ENCODE results near the gene PTPRT.
"Not testable (repeated sequence)": the region's sequence is repeated elsewhere in the genome, so short reads cannot be mapped to it uniquely, and the experiment has no call there.

PTPRT gene

DNA sequence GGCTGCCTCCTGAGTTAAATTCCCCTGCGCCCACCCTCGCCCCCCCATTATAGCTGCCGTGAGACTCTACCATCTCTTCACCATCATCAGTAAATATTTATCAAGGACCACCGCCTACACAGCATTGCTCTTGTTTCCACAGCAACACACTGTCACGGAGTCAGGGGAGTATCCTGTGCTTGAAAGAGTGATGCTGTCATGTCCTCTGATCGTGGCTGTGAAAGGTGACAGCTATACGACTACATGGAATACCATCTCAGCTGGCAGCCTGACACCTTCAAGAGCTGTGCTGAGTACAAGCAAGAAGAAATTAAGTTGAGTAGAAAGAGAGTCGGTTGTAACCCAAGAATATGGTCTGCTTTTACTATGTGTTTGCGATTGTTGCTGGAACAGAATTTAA is 3.4 kb downstream of the PTPRT start:
- no peak for DNase-seq

DNA sequence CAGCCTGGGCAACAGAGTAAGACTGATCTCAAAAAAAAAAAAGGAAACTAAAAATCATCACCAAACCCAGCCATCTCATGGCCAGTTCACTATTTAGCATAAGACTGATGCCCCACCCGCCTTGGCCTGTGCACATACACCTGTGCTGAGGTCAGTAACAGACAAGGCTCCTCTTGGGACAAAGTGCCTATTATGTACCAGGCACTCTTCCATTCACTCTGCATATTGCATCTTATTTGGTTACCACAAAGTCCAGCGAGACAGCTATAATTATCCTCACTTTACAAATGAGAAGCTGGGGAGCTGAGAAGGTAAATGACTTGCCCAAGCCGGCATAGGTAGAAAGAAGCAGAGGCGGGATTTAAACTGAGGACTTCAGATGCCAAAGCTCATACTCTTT is 3.8 kb downstream of the PTPRT start:
- DNase-seq, result no peak

DNA sequence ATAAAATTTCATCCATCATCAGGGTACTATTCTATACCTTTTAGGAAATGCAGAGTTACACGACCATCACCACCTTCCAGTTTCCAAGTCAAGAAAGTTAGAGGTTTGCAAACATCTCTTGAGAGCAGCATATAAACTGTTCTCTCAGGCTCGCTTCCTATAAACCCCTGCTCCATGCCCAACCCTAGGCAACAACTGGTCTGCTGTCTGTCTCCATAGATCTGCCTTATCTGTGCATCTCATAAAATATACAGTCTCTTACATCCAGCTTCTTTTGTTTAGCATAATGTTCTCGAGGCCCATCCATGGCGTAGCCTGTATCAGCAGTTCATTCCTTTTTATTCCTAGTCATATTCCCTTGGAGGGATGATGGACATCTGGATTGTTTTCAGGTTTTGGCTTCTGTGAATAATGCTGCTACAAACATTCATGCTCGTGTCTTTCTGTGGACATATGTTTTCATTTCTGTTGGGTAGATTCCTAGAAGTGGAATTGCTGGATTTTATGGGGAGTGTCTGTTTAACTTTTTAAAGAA is 6.1 kb downstream of the PTPRT start:
- DNase-seq, result no peak

DNA sequence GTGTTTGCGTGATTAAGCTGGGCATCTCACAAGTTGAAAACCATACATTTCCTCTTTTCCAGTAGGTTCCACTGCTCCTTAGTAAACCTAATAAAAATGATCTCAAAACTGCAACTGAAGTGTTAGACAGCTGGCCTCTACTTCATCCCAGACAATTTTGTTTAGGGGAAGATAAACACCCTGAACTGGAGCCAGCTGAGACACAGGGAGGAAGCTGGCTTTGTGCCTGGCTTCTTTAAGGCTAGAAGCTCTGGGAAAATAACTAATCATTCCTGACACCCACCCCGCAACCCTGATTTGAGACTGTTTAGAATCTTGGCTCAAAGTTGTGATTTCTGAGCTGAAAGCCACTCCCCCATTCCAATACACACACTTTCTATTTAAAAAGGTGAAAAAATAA is 11.6 kb downstream of the PTPRT start:
- no peak for DNase-seq

DNA sequence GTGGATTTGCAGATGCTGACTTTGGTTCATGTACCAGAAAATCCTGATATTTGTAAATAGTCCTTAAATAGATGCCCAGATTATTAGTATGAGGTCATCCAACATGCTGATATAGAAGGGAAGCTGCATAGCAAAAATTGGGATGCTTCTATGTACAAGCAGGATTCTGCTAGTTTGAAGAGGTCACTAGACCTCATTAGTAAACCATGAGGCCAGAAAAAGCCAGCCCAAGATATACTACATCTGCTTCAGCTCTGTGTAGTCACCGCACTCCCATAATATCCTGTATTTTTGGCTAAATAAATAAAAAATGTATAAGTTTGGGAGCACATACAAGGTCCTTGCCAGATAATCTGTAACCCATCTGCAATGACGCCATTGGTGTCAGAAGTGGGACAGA is 13.0 kb downstream of the PTPRT start:
- DNase-seq, result no peak

DNA sequence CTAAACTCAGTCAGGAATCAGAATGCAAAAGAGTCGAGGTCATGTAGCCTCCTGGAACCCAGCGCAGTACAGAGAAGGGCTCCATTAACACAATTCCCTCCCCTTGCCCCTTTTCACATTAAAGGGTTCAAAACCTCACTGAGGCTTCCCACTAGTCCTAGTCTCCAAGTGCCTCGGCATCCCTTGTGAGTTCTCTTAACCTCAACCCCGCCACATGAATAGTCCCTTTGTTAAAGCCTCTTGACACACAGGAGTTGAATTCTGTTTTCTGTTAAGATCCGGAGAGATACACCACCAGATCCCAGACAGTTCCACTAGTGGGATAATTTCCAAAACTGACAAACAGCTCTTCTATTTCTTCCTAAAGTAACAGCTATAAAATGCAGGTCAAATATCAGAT is 17.8 kb downstream of the PTPRT start:
- no peak for DNase-seq

DNA sequence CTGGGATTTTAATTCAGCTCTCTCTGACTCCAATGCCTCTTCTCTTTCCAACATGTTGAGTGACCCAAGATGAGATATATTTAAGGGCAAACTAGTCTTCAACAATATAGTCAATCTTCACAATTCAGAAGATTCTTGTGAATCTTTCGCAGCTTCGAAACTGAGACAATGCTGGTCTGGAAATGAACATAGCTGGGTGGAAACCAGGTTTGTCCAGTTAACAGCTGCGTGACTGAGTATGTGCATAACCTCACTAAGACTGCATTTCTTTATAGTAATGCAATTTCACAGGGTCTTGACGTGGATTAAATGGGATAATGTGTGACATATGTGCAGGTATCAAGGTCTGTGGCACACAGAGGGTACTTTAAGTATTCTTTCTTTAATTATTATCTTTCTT is 18.9 kb downstream of the PTPRT start:
- DNase-seq, result no peak

DNA sequence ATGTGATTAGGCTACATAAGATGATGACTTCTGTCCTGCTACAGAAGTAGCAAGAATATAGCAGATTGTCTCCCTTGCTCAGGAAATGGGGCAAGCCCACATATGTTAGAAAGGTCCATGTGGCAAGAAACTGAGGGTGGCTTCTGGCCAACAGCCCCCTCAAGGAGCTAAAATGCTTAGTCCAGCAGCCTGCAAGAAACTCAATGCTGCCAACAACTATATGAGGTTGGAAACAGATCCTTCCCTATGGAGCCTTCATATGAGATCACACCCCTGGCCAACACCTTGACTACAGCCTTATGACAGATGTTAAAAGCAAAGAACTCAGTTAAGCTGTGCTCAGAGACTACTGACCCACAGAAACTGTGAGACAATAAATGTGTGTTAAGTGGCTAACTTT is 22.1 kb downstream of the PTPRT start:
- DNase-seq, result no peak

DNA sequence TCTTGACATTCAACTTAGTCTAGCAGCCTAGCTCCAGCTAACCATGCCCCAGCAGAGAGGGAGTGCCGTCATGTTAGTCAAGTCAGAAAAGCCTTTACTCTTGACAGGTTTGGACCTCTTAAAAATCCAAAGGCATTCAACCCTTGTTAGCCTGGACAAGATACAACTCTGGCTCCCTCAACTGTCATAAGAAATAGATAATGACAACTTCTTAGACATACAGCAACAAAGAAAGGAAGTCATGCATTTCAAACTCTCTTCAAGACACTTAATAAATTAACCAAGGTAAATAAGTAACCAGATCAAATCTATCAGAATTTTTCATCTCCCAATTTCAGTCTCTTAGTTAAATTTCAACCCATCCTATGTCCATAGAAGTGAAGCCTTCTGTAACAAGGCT is 22.7 kb downstream of the PTPRT start:
- no peak for DNase-seq

DNA sequence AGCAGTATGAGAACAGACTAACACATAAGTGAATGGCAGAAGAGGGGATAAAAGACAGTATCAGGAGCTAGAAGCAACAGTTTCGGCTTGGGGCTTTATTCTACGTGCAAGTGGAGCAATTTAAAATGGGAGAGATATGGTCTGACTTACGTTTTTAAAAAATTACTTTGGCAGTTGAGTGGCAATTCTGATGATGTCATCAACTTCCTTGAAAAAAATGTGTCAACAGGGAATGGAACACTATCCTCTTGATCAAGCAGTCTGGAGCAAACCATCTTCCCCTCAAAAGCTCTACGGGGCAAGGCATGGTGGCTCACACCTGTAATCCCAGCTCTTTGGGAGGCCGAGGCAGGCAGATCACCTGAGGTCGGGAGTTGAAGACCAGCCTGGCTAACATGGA is 24.1 kb downstream of the PTPRT start:
- DNase-seq, result no peak

DNA sequence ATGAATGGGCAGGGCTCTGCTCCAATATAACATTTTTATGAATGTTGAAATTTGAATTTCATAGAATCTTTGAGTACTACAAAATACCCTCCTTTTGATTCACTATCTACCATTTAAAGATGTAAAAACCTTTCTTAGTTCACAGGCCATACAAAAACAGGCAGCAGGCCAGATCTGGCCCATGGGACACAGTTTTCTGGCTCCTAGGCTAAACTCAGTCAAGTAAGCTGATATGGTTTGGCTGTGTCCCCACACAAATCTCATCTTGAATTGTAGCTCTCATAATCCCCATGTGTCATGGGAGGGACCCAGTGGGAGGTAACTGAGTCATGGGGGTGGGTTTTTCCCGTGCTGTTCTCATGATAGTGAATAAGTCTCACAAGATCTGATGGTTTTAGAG is 25.0 kb downstream of the PTPRT start:
- not testable (repeated sequence) for DNase-seq

DNA sequence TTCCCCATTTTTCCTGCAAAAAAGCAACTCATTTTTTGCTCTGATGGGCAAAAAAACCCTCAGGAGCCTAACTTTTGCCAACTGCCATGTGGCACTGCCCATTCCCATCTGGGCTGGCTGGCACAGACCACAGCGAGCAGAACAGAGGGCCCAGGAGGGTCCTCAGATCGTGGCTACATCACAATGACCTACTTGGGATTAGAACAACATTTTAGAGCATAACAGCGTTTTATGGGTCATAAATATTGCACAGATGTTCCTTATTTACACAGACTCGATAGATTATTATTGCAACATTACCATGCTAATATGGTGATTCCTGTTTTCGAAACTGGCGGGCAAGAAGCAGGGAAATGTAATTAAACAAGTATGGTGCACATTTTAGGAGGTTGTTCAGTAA is 28.0 kb downstream of the PTPRT start:
- DNase-seq, result no peak

DNA sequence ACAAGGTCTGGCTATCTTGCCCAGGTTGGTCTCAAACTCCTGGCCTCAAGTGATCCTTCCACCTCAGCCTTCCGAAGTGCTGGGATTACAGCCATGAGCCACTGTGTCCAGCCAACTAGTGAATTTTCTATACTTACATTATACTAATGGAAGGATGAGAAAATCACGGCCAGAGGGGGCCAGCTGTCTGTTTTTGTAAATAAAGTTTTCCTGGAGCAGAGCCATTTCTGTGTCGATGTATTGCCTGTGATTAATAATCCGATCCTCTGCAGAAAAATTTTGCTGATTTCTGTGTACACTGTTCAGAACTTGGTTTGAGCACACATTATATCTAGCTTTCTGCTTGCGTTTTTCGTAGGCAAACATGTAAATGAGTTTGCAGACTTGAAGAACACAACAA is 28.8 kb downstream of the PTPRT start:
- DNase-seq, result no peak

DNA sequence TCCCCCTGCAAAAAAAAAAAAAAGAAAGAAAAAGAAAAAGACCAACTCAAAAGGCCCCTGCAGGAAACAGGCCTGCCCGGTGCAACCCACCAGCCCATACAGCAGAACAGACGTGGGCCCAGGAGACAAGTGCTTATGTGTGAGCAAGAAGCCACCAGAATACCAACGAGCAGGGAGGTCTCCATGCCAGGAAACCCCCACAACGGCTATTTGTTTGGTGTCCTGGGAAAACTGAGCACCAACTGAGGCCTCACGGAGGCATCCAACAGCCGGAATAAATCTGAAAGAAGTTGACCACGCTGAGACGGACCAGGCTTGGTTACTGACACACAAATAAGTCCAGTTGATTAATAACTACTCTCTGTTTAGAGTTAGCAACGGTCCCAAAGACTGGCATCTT is 29.7 kb downstream of the PTPRT start:
- no peak for DNase-seq

DNA sequence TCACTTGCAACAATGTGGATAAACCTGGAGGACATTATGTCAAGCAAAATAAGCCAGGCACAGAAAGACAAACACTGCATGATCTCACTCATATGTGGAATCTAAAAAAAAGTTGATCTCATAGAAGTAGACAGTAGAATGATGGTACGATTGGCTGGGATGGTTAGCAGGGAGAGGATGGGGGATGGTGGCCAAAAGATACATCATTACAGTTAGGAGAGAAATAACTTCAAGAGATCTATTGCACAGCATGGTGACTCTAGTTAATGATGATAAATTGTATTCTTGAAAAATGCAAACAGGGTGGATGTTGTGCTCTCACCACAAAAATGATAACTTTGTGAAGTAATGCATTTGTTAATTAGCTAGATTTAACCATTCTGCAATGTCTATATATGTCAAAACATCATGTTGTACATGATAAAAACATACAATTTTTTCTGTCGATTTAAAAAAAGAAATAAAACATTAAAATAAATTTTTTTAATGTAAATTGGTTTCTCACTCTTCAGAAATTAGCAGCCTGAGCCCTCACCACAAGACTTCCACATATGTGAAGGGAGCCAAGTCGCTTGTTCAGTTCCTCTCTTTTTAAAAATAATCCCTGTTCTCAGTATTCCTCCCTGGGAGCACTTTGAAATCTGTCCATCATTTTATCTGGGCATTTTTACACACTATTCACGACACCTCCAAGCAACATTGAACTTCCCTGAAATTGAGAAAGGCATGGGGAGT is 34.2 kb downstream of the PTPRT start:
- no peak for DNase-seq

DNA sequence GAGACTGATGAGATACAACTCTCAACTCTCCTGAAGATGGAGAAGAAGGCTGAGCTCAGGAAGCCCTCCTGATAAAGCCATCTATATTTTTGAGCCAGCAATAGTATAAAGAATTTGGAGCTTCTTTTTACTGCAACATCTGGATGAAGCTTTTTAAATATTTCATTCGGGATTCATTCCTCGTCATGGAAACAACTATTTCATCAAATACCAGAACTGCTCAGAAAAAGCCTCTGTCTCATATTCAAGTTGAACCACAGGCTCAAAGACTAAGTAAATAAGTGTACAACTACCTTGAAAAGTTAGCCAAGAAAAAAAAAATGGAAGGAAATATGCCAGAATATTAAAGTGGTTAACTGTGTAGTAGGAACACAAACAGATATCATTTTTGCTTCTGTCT is 37.8 kb downstream of the PTPRT start:
- no peak for DNase-seq

DNA sequence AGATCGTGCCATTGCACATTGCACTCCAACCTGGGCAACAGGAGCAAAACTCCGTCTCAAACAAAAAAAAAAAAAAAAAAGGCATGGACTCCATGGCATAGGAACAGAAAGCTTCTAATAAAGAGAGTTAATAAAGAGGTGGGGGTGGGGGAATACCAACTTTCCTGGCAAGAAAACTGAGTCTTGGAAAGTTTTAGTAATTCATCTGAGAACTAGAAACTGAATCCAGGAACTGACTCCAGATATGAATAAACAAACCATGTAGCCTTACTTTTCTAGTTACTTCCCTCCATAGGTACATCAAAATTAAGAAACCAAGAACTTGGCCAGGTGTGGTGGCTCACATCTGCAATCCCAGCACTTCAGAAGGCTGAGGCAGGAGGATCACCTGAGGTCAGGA is 38.5 kb downstream of the PTPRT start:
- DNase-seq, result no peak

DNA sequence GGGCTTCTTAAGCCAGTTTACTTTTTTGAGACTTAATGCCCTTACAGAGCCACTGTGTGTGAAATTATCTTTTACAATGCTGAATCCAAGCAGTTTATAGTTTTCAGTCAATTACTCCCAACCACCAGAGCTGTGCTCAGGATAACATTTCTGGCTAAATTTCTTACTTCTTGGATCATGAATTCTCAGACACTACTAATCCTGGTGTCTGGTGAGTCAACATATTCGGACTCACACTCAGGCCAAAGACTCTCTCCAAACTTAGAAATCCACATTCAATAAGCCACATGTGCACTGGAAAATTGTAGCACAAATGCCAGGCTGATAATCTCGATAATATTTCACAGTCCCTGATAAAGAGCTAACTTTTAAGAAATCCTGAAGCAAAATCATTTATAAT is 49.0 kb downstream of the PTPRT start:
- no peak for DNase-seq

DNA sequence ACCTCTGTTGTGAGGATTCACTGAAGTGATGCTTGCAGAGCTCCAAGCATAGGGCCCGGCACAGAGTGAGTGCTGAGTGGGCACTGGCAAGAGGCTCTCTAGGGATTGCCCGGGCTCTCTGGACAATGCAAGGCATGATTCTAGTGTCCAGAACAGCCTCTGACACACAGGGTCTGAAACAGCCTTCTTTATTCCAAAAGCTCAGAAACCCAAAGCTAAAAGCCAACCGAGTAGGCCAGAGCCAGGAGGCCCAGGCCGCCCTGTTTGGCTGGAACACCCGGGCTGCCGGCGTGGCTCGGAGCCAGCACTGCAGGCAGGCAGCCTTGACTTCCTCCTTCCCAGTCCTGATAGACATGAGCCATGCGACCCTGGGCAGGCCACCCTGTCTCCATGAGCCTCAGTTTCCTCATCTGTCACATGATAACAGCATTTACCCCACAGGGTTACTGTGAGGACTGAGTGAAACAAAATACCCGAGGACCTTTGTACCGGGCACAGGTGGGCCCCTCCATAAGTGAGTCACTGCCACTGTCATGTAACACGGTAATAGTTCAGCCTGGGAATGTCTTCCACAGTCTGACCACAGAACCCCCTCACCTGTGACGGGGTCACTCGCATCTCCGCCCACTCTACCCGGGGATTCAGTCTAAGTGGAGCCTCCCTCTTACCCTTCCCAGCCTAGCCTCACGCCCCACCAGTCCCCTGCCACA is 51.5 kb downstream of the PTPRT start:
- DNase-seq, result no peak

DNA sequence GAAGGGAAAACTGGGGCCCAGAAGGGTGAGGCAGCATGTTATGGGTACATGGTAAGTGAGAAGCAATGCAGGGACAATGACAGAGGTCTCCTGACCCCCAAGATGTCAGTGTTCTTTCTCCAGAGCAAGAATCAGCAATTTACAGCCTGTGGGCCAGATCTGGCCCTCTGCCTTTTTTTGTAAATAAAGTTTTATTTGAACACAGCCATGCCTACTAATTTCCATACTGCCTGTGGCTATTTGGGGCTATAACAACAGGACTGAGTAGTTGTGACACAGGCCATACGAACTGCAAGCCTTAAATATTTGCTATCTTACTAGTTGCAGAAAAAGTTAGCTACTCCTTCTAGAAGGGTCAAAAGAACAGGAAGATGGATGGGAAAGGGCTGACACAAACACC is 52.5 kb downstream of the PTPRT start:
- DNase-seq, result no peak

DNA sequence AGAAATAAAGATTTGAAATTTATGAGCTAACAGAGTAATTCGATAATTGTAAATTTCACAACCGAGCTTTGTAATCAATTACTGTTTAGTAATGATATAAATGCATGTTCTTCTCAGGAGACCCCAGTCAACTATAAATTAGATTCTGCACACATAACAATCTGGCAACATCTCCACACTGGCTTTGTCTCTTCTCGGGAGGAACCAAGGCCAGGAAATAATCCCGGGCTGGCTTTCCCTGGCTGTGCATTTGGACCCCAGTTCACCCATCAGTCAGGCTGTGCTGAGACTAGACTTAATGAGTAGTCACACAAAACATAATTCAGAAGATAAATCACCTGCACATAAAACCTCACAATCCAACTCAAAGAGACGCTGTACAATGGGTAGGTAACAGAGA is 65.5 kb downstream of the PTPRT start:
- no peak for DNase-seq

DNA sequence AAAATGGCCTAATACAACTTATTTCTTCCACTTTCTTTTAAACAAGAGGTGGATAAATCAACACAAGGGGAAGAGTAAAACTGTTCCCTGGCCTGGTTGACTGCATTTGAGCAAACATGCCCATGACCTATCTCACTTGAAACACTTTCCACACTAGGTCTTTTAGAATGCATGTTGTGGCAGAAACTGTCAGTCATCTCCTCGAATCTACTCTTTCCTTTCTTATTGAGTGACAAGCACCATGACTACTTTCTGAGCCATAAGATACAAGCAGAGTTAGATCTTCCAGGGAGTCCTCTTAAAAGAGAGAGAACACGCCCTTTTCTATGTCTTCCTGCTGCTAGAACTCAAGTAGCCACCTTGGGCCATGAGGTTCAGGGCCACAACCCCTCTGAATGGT is 66.5 kb downstream of the PTPRT start:
- DNase-seq, result no peak

DNA sequence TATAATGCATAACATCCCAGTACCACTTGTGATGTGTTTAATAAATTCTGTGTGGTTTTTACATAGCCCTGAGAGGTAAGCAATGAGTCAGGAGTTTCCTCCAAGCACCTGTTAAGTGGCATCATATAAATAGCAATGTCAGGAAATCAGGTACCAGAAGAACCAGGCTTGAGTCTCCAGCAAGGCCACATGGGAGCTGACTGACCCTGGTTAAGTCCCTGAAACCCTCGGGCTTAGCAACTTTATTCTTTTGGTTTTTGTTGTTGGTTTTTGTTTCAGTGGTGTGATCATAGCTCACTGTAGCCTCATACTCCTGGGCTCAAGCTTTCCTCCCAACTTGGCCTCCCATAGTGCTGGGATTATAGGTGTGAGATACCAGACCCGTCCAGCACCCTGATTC is 70.0 kb downstream of the PTPRT start:
- DNase-seq, result no peak

DNA sequence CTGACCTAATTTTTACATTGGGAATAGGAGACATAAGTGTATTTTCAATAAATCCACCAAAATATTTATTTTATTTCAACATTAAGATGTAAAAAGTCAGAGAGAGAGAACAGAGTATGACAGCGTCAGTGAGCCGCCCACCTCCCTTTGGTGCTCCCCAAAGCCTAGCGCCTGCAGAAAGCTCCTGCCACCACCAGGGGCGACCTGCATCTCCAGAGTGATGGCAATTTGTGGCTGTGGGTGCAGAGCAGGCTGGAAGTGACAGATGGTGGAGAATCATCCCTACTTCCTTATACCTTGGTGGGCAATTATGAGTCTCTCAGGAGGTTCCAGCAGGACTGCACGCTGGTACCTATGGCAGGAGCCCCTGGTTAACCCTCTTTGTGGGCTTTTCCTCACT is 87.3 kb downstream of the PTPRT start:
- DNase-seq, result no peak

DNA sequence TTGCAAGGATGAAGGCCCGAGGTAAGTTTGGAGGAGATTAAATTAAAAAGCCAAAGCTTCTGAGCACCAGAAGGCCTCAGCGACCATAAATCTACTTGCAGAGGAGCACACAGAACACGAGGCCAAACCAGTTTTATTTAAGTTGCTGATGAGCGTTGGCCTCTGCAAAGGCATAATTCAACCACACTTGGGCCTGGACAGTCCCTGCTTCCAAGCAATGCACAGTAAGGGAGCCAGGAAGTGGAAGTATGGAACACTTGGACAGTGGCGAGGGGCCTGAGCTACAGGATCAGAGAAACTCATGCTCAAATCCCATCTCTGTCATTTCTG is 92.8 kb downstream of the PTPRT start:
- DNase-seq, result no peak
